K562 (cell line): ENCODE results near the gene PDLIM5. TPM values are rescaled to one million over a fixed set of nuclear protein-coding genes. Genes with fewer than 3 reads are reported as not detected.

ENCODE experiments used
- ATAC-seq: fragments of 200-7000 bp; cut with Tn5 transposase; 3 replicates; pipeline ENCODE4 v1.9.1; 2020; ENCODE audit warnings: moderate library complexity
- BruUV-seq: library from RNA; stranded (reverse); fragments of 400-500 nt; replicated peaks from 2 replicates; lab custom pipeline; 2021; lab: Mats Ljungman, UMichigan
- CTCF ChIA-PET: fragments of 300-600 bp; formaldehyde crosslinking; extraction: SDS; loops from one replicate; lab custom pipeline; 2021; ENCODE audit warnings: low intra/inter-chr PET ratio; lab: Yijun Ruan, JAX
- POLR2A ChIA-PET: fragments of 300-600, 350-650 bp; sonication (Branson Sonifier 250); formaldehyde crosslinking; extraction: SDS; loops from one replicate; lab custom pipeline; 2021; ENCODE audit warnings: antibody characterized with exemption, inconsistent platforms; lab: Yijun Ruan, JAX
- DNase-seq, 4 experiments: peaks; one replicate each; pipeline versions ENCODE4 v3.0.0 to v3.0.0-alpha.2; 2011 to 2018; ENCODE audit warnings: low spot score in 3 of 4, mixed read lengths in 3 of 4; ENCODE audit errors: extremely low read depth in 1 of 4
- FAIRE-seq: peaks from 2 replicates; lab custom pipeline; 2011; peaks lifted over from hg19 to GRCh38; lab: Jason Lieb, UNC
- H2AFZ ChIP-seq: 2 replicates; pipeline ENCODE4 v1.6.0; 2011; ENCODE audit warnings: low read depth, low read length, control low read depth, inconsistent platforms
- H3K27ac ChIP-seq: fragments of 200-600 bp; 3 replicates; pipeline ENCODE4 v1.8.0; 2011; ENCODE audit warnings: low read depth, mild to moderate bottlenecking, control low read depth, inconsistent platforms, low read length, moderate library complexity, mixed read lengths; ENCODE audit errors: extremely low read depth
- H3K27me3 ChIP-seq, 2 experiments: fragments of 300-600 bp in 1 of 2; 2 replicates in 1 of 2; 3 replicates in 1 of 2; pipeline versions ENCODE4 v1.6.0 to v1.8.0; 2011; ENCODE audit warnings: inconsistent platforms in 2 of 2, low read length in 2 of 2, mild to moderate bottlenecking in 1 of 2, mixed read lengths in 1 of 2, moderate library complexity in 1 of 2; ENCODE audit not compliant: control insufficient read depth in 2 of 2, insufficient read depth in 2 of 2
- H3K36me3 ChIP-seq: fragments of 300-600 bp; 3 replicates; pipeline ENCODE4 v1.8.0; 2011; ENCODE audit warnings: mild to moderate bottlenecking, low read length, inconsistent platforms; ENCODE audit not compliant: control insufficient read depth, insufficient read depth
- H3K4me1 ChIP-seq, 2 experiments: fragments of 200-600 bp in 1 of 2; replicated peaks in 1 of 2; 2 replicates in 1 of 2; 3 replicates in 1 of 2; pipeline versions ENCODE4 v1.5.1 to v1.8.0; 2011; ENCODE audit warnings: inconsistent platforms in 2 of 2, low read length in 2 of 2, mild to moderate bottlenecking in 1 of 2, mixed read lengths in 1 of 2, moderate library complexity in 1 of 2; ENCODE audit not compliant: control insufficient read depth in 2 of 2, insufficient read depth in 2 of 2
- H3K4me2 ChIP-seq: 2 replicates; pipeline ENCODE4 v1.6.1; 2011; ENCODE audit warnings: low read length, control low read depth, inconsistent platforms, mixed read lengths; ENCODE audit not compliant: insufficient read depth
- H3K4me3 ChIP-seq: fragments of 200-600 bp; sonication (generic), shearing (Covaris generic); 2 replicates; pipeline ENCODE4 v1.5.1; 2016; ENCODE audit warnings: control low read depth, inconsistent platforms
- H3K79me2 ChIP-seq: fragments of 200-600 bp; 3 replicates; pipeline ENCODE4 v1.8.0; 2011; ENCODE audit warnings: low read length, inconsistent platforms; ENCODE audit not compliant: control insufficient read depth, insufficient read depth
- H3K9ac ChIP-seq, 2 experiments: 2 replicates each; pipeline versions ENCODE4 v1.6.0 to v1.6.1; 2011; ENCODE audit warnings: low read depth in 2 of 2, low read length in 2 of 2, control low read depth in 1 of 2, inconsistent platforms in 1 of 2, mild to moderate bottlenecking in 1 of 2, mixed read lengths in 1 of 2; ENCODE audit not compliant: insufficient read depth in 1 of 2
- H3K9me1 ChIP-seq: one replicate; pipeline ENCODE4 v1.6.0; 2011; ENCODE audit warnings: inconsistent platforms, mild to moderate bottlenecking, low read length, moderate library complexity; ENCODE audit not compliant: control insufficient read depth, insufficient read depth
- H3K9me3 ChIP-seq: replicated peaks from 2 replicates; pipeline ENCODE4 v1.5.1; 2011; ENCODE audit warnings: low read depth, low read length, inconsistent platforms; ENCODE audit not compliant: control insufficient read depth, insufficient read depth
- H4K20me1 ChIP-seq: replicated peaks from 2 replicates; pipeline ENCODE4 v1.6.1; 2011; ENCODE audit warnings: low read length, inconsistent platforms, mixed read lengths; ENCODE audit not compliant: control insufficient read depth, insufficient read depth
- ADNP ChIP-seq: fragments of 200-800 bp; sonication (Bioruptor generic); IDR thresholded peaks from 2 replicates; pipeline ENCODE4 v1.6.1; 2016; ENCODE audit warnings: missing genetic modification characterization, missing compliant biosample characterization
- CGGBP1 ChIP-seq: fragments of 250-450 bp; sonication (Bioruptor Pico); IDR thresholded peaks from 2 replicates; pipeline ENCODE4 v1.9.0; 2021; ENCODE audit warnings: mild to moderate bottlenecking
- EZH2 ChIP-seq: IDR thresholded peaks from 2 replicates; pipeline ENCODE4 v1.6.1; 2012; ENCODE audit warnings: low read depth, mild to moderate bottlenecking, inconsistent platforms, low read length, borderline replicate concordance
- HDAC2 ChIP-seq: fragments of 450-650 bp; IDR thresholded peaks from 2 replicates; pipeline ENCODE4 v1.6.1; 2016; ENCODE audit warnings: mild to moderate bottlenecking
- MED1 ChIP-seq: sonication (generic); formaldehyde crosslinking; IDR thresholded peaks from 2 replicates; pipeline ENCODE4 v1.8.1; 2023; ENCODE audit warnings: missing genetic modification reagents, borderline replicate concordance
- NBN ChIP-seq: fragments of 450-650 bp; IDR thresholded peaks from 2 replicates; pipeline ENCODE4 v1.6.1; 2016; ENCODE audit warnings: low read depth, mild to moderate bottlenecking
- NCOA2 ChIP-seq, 2 experiments: fragments of 450-650 bp; IDR thresholded peaks; 2 replicates each; pipeline ENCODE4 v1.6.1; 2018; ENCODE audit warnings: mild to moderate bottlenecking in 2 of 2, moderate library complexity in 1 of 2; ENCODE audit not compliant: partially characterized antibody in 2 of 2
- NFATC3 ChIP-seq: fragments of 450-650 bp; IDR thresholded peaks from 2 replicates; pipeline ENCODE4 v1.6.1; 2017; ENCODE audit warnings: mild to moderate bottlenecking
- PHF8 ChIP-seq: fragments of 200-600 bp; sonication (generic); IDR thresholded peaks from 2 replicates; pipeline ENCODE4 v1.6.1; 2012; ENCODE audit warnings: mixed run types, mild to moderate bottlenecking, inconsistent platforms, low read length, moderate library complexity, borderline replicate concordance
- PML ChIP-seq: IDR thresholded peaks from 2 replicates; pipeline ENCODE4 v1.6.1; 2012; ENCODE audit warnings: low read length, inconsistent platforms
- POLR3A ChIP-seq: IDR thresholded peaks from 2 replicates; pipeline ENCODE4 v1.6.1; 2011; ENCODE audit warnings: borderline replicate concordance, mild to moderate bottlenecking, moderate library complexity; ENCODE audit not compliant: insufficient read length, insufficient read depth; ENCODE audit errors: extremely low read depth
- SMARCB1 ChIP-seq: IDR thresholded peaks from 2 replicates; pipeline ENCODE4 v1.6.1; 2011; ENCODE audit warnings: improper control_type of control experiment, low read depth; ENCODE audit not compliant: insufficient read length
- ZNF584 ChIP-seq: fragments of 200-800 bp; sonication (Bioruptor generic); IDR thresholded peaks from 2 replicates; pipeline ENCODE4 v1.6.1; 2016; ENCODE audit warnings: low read depth, mild to moderate bottlenecking, missing genetic modification characterization, missing compliant biosample characterization
- WGBS: fragments of 100-300 bp; shearing (Covaris generic); methylation state at CpG from one replicate; pipeline ENCODE4 v1.1.6; 2016; ENCODE audit warnings: low coverage, mixed read lengths; ENCODE audit not compliant: insufficient coverage; ENCODE audit errors: missing lambda C conversion rate; 5-methylcytosine and 5-hydroxymethylcytosine counted together
- in situ Hi-C: fragments of 300-500 bp; cut with MboI; formaldehyde crosslinking; loops from 4 replicates; pipeline ENCODE4 v1.15.0; 2018; ENCODE audit warnings: inconsistent platforms, mixed read lengths
- intact Hi-C: fragments of 100-400 bp; cut with micrococcal nuclease; formaldehyde crosslinking; loops from 2 replicates; pipeline ENCODE4 v1.14.2; 2022
- polyA plus RNA-seq, 8 experiments: library from polyadenylated mRNA; depleted of rRNA in 4 of 8; stranded (reverse) in 5 of 8; unstranded in 3 of 8; fragments of >200 nt; fragmentation: Nextera tagmentation in 2 of 8; fragmentation: Illumina TruSeq in 1 of 8; extraction: Ambion mirVana in 2 of 8; extraction: Trizol in 1 of 8; gene quantifications; 2 replicates each; pipeline versions ENCODE4 v1.2.1 to v1.2.3, GENCODE V29; 2011 to 2014; ENCODE audit warnings: inconsistent platforms in 1 of 8, missing spikeins in 1 of 8
- total RNA-seq, 7 experiments: library from RNA; depleted of rRNA in 6 of 7; stranded (reverse); fragments of >200 nt in 6 of 7; fragmentation: Illumina TruSeq in 2 of 7; extraction: Trizol in 2 of 7; gene quantifications; 2 replicates each; pipeline versions ENCODE4 v1.2.1 to v1.2.3, GENCODE V29; 2011 to 2021; ENCODE audit warnings: low replicate concordance in 1 of 7

Gene PDLIM5
- total and polyA plus RNA-seq, 9 of the 15 experiments (the other 6 are each of a cell fraction or from before 2014, with no cell fraction given), result 36.9 to 127 (median 62.5) TPM

GRCh38 chr4:94695384-94695783 is 243.6 kb downstream of the PDLIM5 start:
- WGBS, result 0% methylated on average over 3 of the region's 4 CpGs
- no peak overlapping the region for H3K9ac ChIP-seq
- no peaks in the 10 kb centered on the region for H3K9me1 ChIP-seq
- no peak overlapping the region for H3K4me3 ChIP-seq
- H3K27ac ChIP-seq, result no peak overlapping the region
- no peak for DNase-seq
- no peaks in the 10 kb centered on the region for H3K9me3 ChIP-seq
- peaks cover 3 to 6% of the 10 kb centered on the region in 2 experiments; a peak in 2 of 5 replicates for H3K27me3 ChIP-seq
- ChIA-PET CTCF (no interaction called here), POLR2A (no interaction called here)
- no peak for TF ChIP-seq NCOA2 (IDR thresholded peaks at IDR 0.05; ENCODE audit: partially characterized antibody in 2 of 2)
- no peak for TF ChIP-seq PHF8
- no peak for TF ChIP-seq EZH2
- TF ChIP-seq PML, result no peak
- TF ChIP-seq ZNF584, result no peak
- TF ChIP-seq SMARCB1, result no peak
- TF ChIP-seq POLR3A, result no peak
- no peak for TF ChIP-seq CGGBP1
- TF ChIP-seq NBN, result no peak
- no peak for TF ChIP-seq NFATC3
- no peak for TF ChIP-seq ADNP (tag)
- no peak for TF ChIP-seq MED1 (CRISPR knock-in tag)
- no peak for TF ChIP-seq HDAC2
- intact Hi-C loops (no loop called here), in situ Hi-C loops (no loop called here)
- no peak for FAIRE-seq
- H3K4me1 ChIP-seq, result no peaks in the 10 kb centered on the region
- ATAC-seq, result no peak
- H3K4me2 ChIP-seq, result no peak overlapping the region
- no peaks in the 10 kb centered on the region for H3K79me2 ChIP-seq
- no peaks in the 10 kb centered on the region for H3K36me3 ChIP-seq
- no TSS peak for BruUV-seq
- H4K20me1 ChIP-seq, result no peaks in the 10 kb centered on the region
- no peak overlapping the region for H2AFZ ChIP-seq
